Measurements from ENCODE around the gene PEPD. TPM values are rescaled to one million over a fixed set of nuclear protein-coding genes. Genes with fewer than 3 reads are reported as not detected.
A peak's percentile ranks its signal among the peaks of the same experiment; 100 is the strongest.
"Not testable (repeated sequence)": the region's sequence is repeated elsewhere in the genome, so short reads cannot be mapped to it uniquely, and the experiment has no call there.

Gene PEPD
- total RNA-seq, 4 donors from 2014 or later = 58.9 to 81.0 (median 70.7) TPM

DNA sequence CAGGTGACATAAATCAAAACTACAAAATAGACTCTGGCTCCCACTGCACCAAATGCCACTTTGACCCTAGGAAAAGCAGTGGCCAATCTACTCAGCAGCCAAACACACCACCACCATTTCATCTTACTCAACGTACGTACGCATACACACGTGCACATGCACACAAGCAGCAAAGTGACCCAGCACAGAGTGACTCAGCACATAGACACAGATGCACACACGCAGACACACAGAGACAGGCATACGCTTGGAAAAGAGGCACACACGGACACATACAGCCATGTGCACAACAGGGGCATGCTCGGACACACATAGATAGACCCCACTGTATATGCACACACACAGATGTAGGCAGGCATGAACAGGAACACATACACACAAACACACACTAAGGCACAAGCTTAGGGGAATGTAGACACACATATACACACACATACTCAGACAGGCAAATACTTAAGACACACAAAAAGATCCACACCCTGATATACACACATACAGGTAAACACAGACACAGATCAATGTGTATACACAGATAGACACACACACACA, 37.3 kb downstream of the PEPD start:
- TF ChIP-seq, protein P1, sequence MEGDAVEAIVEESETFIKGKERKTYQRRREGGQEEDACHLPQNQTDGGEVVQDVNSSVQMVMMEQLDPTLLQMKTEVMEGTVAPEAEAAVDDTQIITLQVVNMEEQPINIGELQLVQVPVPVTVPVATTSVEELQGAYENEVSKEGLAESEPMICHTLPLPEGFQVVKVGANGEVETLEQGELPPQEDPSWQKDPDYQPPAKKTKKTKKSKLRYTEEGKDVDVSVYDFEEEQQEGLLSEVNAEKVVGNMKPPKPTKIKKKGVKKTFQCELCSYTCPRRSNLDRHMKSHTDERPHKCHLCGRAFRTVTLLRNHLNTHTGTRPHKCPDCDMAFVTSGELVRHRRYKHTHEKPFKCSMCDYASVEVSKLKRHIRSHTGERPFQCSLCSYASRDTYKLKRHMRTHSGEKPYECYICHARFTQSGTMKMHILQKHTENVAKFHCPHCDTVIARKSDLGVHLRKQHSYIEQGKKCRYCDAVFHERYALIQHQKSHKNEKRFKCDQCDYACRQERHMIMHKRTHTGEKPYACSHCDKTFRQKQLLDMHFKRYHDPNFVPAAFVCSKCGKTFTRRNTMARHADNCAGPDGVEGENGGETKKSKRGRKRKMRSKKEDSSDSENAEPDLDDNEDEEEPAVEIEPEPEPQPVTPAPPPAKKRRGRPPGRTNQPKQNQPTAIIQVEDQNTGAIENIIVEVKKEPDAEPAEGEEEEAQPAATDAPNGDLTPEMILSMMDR (IDR thresholded peaks at IDR 0.05) = peak in 1 of 3 donors; percentile 29
- TF ChIP-seq POLR2A (IDR thresholded peaks at IDR 0.05) = no peak
- intact Hi-C loops (cut with DNase I; ENCODE audit: low total_unique reads) = no loop called here
- WGBS, 2 donors = 88 to 90% methylated on average over 8 of the region's 8 CpGs
- H3K4me3 ChIP-seq (ENCODE audit: low read depth, poor library complexity, severe bottlenecking) = no peak overlapping the region
- DNase-seq (ENCODE audit: low spot score in 2 of 2) = peak in 1 of 2 donors; percentile 28

DNA sequence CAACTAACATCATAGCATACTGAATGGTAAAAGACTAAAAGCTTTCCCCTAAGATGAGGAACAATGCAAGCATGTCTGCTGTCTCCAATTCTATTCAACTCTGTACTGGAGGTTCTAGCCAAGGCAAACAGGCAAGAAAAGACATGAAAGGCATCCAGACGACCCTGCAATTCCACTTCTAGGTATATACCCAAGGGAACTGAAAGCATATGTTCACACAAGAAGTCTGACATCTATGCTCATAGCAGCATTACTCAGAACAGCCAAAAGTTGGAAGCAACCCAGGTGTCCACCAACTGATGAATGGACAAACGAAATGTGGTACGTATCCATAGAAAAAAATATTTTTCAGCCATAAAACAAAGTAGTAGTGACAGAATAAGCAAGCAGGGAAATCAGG, 39.1 kb downstream of the PEPD start:
- DNase-seq (ENCODE audit: low spot score in 2 of 2) = no peak
- no peak overlapping the region for H3K4me3 ChIP-seq (ENCODE audit: low read depth, poor library complexity, severe bottlenecking)
- 56 to 64% methylated on average over 3 of the region's 3 CpGs for WGBS, 2 donors
- no peak for TF ChIP-seq POLR2A (IDR thresholded peaks at IDR 0.05)
- TF ChIP-seq, protein P1 (IDR thresholded peaks at IDR 0.05) = no peak
- intact Hi-C loops (cut with DNase I; ENCODE audit: low total_unique reads) = no loop called here

DNA sequence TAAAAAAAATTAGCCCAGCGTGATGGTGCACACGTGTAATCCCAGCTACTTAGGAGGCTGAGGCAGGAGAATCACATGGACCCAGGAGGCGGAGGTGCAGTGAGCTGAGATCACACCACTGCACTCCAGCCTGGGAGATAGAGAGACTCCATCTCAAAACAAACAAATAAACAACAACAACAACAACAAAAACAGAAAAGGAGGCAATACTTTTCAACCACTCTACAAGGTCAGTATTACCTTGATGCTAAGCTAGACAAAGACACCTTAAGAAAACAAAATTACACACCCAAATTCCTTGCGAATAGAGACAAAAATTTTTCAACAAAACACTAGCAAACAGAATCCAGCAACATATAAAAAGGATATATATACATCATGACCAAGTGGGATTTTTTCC, 39.7 kb downstream of the PEPD start:
- TF ChIP-seq POLR2A (IDR thresholded peaks at IDR 0.05) = no peak
- TF ChIP-seq, protein P1 (IDR thresholded peaks at IDR 0.05) = no peak
- intact Hi-C loops (cut with DNase I; ENCODE audit: low total_unique reads) = no loop called here
- DNase-seq (ENCODE audit: low spot score in 2 of 2) = no peak
- no peak overlapping the region for H3K4me3 ChIP-seq (ENCODE audit: low read depth, poor library complexity, severe bottlenecking)
- 86 to 88% methylated on average over 4 of the region's 4 CpGs for WGBS, 2 donors

DNA sequence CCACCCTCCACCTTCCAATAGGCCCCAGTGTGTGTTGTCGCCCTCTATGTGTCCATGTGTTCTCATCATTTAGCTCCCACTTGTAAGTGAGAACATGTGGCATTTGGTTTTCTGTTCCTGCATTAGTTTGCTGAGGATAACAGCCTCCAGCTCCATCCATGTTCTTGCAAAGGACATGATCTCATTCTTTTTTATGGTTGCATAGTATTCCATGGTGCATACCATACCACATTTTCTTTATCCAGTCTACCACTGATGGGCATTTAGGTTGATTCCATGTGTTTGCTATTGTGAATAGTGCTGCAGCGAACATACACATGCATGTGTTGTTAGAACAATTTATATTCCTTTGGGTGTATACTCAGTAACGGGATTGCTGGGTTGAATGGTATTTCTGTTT, 42.0 kb downstream of the PEPD start:
- intact Hi-C loops (cut with DNase I; ENCODE audit: low total_unique reads); DNase-seq (ENCODE audit: low spot score in 2 of 2); H3K4me3 ChIP-seq (ENCODE audit: low read depth, poor library complexity, severe bottlenecking): not testable (repeated sequence)
- 90 to 97% methylated on average over 3 of the region's 3 CpGs for WGBS, 2 donors

DNA sequence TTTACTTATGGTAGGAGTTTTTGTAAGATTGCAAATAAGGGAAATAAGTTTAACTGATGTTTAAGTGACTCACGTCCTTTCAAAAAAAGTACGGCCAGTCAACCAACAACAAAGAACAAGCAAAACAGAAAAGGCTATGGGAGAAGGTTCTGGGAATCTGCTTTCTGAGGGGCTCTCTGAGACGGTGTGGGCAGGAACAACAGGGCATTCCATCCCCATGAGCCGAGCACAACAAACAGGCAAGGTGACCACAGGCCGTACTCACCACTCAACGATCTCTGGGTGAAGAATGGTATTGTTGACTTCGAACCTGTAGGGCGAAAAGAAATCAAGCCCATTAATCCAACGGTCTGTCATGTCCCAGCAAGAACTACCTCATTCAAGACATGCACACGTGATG, 43.8 kb downstream of the PEPD start:
- no peak for TF ChIP-seq POLR2A (IDR thresholded peaks at IDR 0.05)
- TF ChIP-seq, protein P1 (IDR thresholded peaks at IDR 0.05) = no peak
- peak in 1 of 2 donors; percentile 25 for DNase-seq (ENCODE audit: low spot score in 2 of 2)
- 88 to 95% methylated on average over 10 of the region's 10 CpGs for WGBS, 2 donors
- intact Hi-C loops (cut with DNase I; ENCODE audit: low total_unique reads) = no loop called here
- no peak overlapping the region for H3K4me3 ChIP-seq (ENCODE audit: low read depth, poor library complexity, severe bottlenecking)

DNA sequence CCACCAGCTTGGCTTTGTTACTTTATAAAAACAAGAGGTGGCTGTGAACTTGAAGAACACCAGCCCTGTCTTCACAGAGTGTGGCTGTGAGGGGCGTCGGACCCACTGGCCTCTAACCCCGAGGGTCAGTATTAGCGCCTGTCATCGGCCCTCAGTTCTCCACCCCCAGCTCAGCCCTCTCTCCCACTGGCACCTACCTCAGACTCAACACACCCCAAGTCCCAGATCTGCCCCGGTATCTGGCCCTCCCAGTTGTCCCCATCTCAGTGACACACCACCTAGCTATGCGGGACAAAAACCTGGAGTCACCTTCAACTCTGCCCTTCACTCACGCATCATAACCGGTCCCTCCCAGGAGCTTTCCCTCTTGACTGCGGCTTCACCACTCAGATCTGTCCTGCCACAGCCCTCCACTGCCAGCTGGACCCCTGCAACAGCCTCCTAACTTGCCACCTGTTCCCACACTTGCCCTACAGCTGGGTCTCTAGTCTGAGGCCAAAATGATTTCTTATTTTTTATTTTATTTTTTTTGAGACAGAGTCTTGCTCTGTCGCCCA, 45.4 kb downstream of the PEPD start:
- WGBS, 2 donors = 95 to 96% methylated on average over 11 of the region's 11 CpGs
- H3K4me3 ChIP-seq (ENCODE audit: low read depth, poor library complexity, severe bottlenecking) = no peak overlapping the region
- DNase-seq (ENCODE audit: low spot score in 2 of 2) = peak in 1 of 2 donors; percentile 79
- TF ChIP-seq, protein P1 (IDR thresholded peaks at IDR 0.05) = no peak
- no peak for TF ChIP-seq POLR2A (IDR thresholded peaks at IDR 0.05)
- intact Hi-C loops (cut with DNase I; ENCODE audit: low total_unique reads) = no loop called here
